Measurements from ENCODE around the gene EEA1.

DNA sequence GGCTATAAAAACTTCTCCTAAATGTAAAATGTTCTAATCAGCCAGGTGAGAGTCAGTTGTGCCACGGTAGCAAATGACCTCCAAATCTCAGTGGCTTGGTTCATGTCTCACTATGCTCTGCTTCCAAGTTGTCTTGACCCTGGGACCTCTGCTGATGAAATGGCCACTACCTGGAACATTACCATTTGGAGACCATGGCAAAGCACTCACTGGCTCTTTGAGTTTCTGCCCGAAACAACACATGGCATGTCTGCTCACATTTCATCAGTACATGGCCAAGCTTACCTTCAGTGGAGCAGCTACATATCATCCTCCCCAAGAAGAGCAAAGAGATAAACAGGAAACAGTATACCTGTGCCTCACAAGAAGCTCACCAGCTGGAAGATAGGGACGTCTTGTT, 186.1 kb downstream of the EEA1 start:
- TF ChIP-seq CTCF (IDR thresholded peaks at IDR 0.05) (no peak), POLR2A (IDR thresholded peaks at IDR 0.05) (no peak)

Data from right lobe of liver (tissue), 4 donors.